Sciatic nerve (tissue), 2 donors: ENCODE measurements around the gene TULP1. TPM values are rescaled to one million over a fixed set of nuclear protein-coding genes. Genes with fewer than 3 reads are reported as not detected.
"Not testable (repeated sequence)": the region's sequence is repeated elsewhere in the genome, so short reads cannot be mapped to it uniquely, and the experiment has no call there.

Experiments used
- ATAC-seq: fragments of 200-7000 bp; cut with Tn5 transposase; one replicate; pipeline ENCODE4 v1.9.1; 2020; ENCODE audit warnings: mild to moderate bottlenecking, moderate library complexity
- DNase-seq: peaks from one replicate; pipeline ENCODE4 v3.0.0-alpha.2; 2020; ENCODE audit warnings: low spot score
- intact Hi-C: fragments of 100-400 bp; cut with DNase I; formaldehyde crosslinking; loops from one replicate; pipeline ENCODE4 v1.14.2; 2022
- total RNA-seq: library from RNA; stranded (reverse); fragmentation: NEBNext Ultra II Directional; extraction: Animal tissue kit (Norgen Biotek cat#: 25700); gene quantifications from one replicate; pipeline ENCODE4 v1.2.1, GENCODE V29; 2021
- donor health status: DM: no; HTN: no; CAD: no.
- donor health status: DM: no; HTN: no; CAD: no.

Gene TULP1
- total RNA-seq, 1 donor from 2014 or later = not detected

- DNase-seq (peak; percentile 85), ATAC-seq (peak; percentile 94)
- intact Hi-C loops = no loop called here
Measured at GRCh38 chr6:35522660-35523658, 10.3 kb upstream of the TULP1 start.

GRCh38 chr6:35522151-35522550, 9.5 kb upstream of the TULP1 start:
- DNase-seq = no peak
- ATAC-seq = no peak
- intact Hi-C loops = no loop called here

GRCh38 chr6:35521235-35521634, 8.5 kb upstream of the TULP1 start:
- DNase-seq (no peak), ATAC-seq (no peak)
- intact Hi-C loops = no loop called here

GRCh38 chr6:35519313-35520015, 6.8 kb upstream of the TULP1 start:
- ATAC-seq (no peak), DNase-seq (no peak)
- intact Hi-C loops = no loop called here

GRCh38 chr6:35518566-35519312, 6.0 kb upstream of the TULP1 start:
- DNase-seq = no peak
- no peak for ATAC-seq
- intact Hi-C loops = no loop called here

- intact Hi-C loops, ATAC-seq, DNase-seq: not testable (repeated sequence)
Measured at GRCh38 chr6:35517978-35518377, 5.3 kb upstream of the TULP1 start.

- ATAC-seq (no peak), DNase-seq (no peak)
- intact Hi-C loops = no loop called here
Measured at GRCh38 chr6:35516712-35517111, 4.0 kb upstream of the TULP1 start.

GRCh38 chr6:35515939-35516338, 3.2 kb upstream of the TULP1 start:
- intact Hi-C loops, DNase-seq, ATAC-seq: not testable (repeated sequence)

GRCh38 chr6:35514587-35514986, 1.9 kb upstream of the TULP1 start:
- ATAC-seq = no peak
- no peak for DNase-seq
- intact Hi-C loops = no loop called here

GRCh38 chr6:35512006-35512405, 690 bp downstream of the TULP1 start:
- intact Hi-C loops = no loop called here
- DNase-seq = no peak
- ATAC-seq = no peak

- DNase-seq (no peak), ATAC-seq (peak; percentile 35)
- intact Hi-C loops = no loop called here
Measured at GRCh38 chr6:35511562-35511941, 1.1 kb downstream of the TULP1 start.

- DNase-seq = no peak
- no peak for ATAC-seq
- intact Hi-C loops = no loop called here
Measured at GRCh38 chr6:35510916-35511561, 1.7 kb downstream of the TULP1 start.

- DNase-seq (no peak), ATAC-seq (no peak)
- intact Hi-C loops = no loop called here
Measured at GRCh38 chr6:35508542-35508941, 4.2 kb downstream of the TULP1 start.

- no peak for DNase-seq
- intact Hi-C loops = no loop called here
- no peak for ATAC-seq
Measured at GRCh38 chr6:35508027-35508426, 4.7 kb downstream of the TULP1 start.

- no peak for DNase-seq
- intact Hi-C loops = no loop called here
- no peak for ATAC-seq
Measured at GRCh38 chr6:35507221-35507620, 5.5 kb downstream of the TULP1 start.

GRCh38 chr6:35506536-35506935, 6.2 kb downstream of the TULP1 start:
- DNase-seq (no peak), ATAC-seq (no peak)
- intact Hi-C loops = no loop called here

GRCh38 chr6:35505999-35506412, 6.7 kb downstream of the TULP1 start:
- ATAC-seq (no peak), DNase-seq (no peak)
- intact Hi-C loops = no loop called here

- intact Hi-C loops = no loop called here
- no peak for ATAC-seq
- DNase-seq = no peak
Measured at GRCh38 chr6:35503534-35503933, 9.2 kb downstream of the TULP1 start.

- ATAC-seq (no peak), DNase-seq (no peak)
- intact Hi-C loops = no loop called here
Measured at GRCh38 chr6:35501784-35502183, 10.9 kb downstream of the TULP1 start.
